GM23248 (cell line): ENCODE data around the gene LMO1. TPM values are rescaled to one million over a fixed set of nuclear protein-coding genes. Genes with fewer than 3 reads are reported as not detected.

ENCODE experiments used
- DNase-seq: peaks from one replicate; pipeline ENCODE4 v3.0.0-alpha.2; 2015
- H2AFZ ChIP-seq: fragments of 200-600 bp; sonication (generic); 2 replicates; pipeline ENCODE4 v1.6.1; 2016; ENCODE audit warnings: antibody characterized with exemption
- H3F3A ChIP-seq: fragments of 200-600 bp; sonication (generic); 2 replicates; pipeline ENCODE4 v1.6.1; 2016; ENCODE audit warnings: mild to moderate bottlenecking, antibody characterized with exemption, mixed run types; ENCODE audit not compliant: insufficient read depth
- H3K27ac ChIP-seq: fragments of 200-600 bp; sonication (generic); 2 replicates; pipeline ENCODE4 v1.5.1; 2016; ENCODE audit warnings: mild to moderate bottlenecking
- H3K27me3 ChIP-seq: fragments of 200-600 bp; sonication (generic); replicated peaks from 2 replicates; pipeline ENCODE4 v1.6.1; 2016; ENCODE audit warnings: mild to moderate bottlenecking; ENCODE audit not compliant: insufficient read depth
- H3K36me3 ChIP-seq: fragments of 200-600 bp; sonication (generic); 2 replicates; pipeline ENCODE4 v1.6.1; 2016; ENCODE audit warnings: low read depth, mild to moderate bottlenecking
- H3K4me1 ChIP-seq: fragments of 200-600 bp; sonication (generic); 2 replicates; pipeline ENCODE4 v1.6.1; 2016; ENCODE audit warnings: mild to moderate bottlenecking; ENCODE audit not compliant: insufficient read depth
- H3K4me2 ChIP-seq: fragments of 200-600 bp; sonication (generic); one replicate; pipeline ENCODE4 v1.6.1; 2016; ENCODE audit warnings: mild to moderate bottlenecking; ENCODE audit not compliant: unreplicated experiment
- H3K4me3 ChIP-seq: fragments of 200-600 bp; sonication (generic); 2 replicates; pipeline ENCODE4 v1.5.1; 2016; ENCODE audit warnings: mild to moderate bottlenecking
- H3K79me2 ChIP-seq: fragments of 200-600 bp; sonication (generic); 2 replicates; pipeline ENCODE4 v1.6.1; 2016; ENCODE audit warnings: mild to moderate bottlenecking; ENCODE audit not compliant: insufficient read depth
- H3K9ac ChIP-seq: fragments of 200-600 bp; sonication (generic); 2 replicates; pipeline ENCODE4 v1.6.1; 2016; ENCODE audit warnings: mild to moderate bottlenecking
- H3K9me2 ChIP-seq: fragments of 200-600 bp; sonication (generic); 2 replicates; pipeline ENCODE4 v1.6.1; 2016; ENCODE audit warnings: mixed run types, mild to moderate bottlenecking, moderate library complexity; ENCODE audit not compliant: insufficient read depth
- H3K9me3 ChIP-seq: fragments of 200-600 bp; sonication (generic); one replicate; pipeline ENCODE4 v1.6.1; 2017; ENCODE audit warnings: low read depth
- H4K20me1 ChIP-seq: fragments of 200-600 bp; sonication (generic); 2 replicates; pipeline ENCODE4 v1.6.0; 2016; ENCODE audit not compliant: insufficient read depth
- EZH2 ChIP-seq: fragments of 200-600 bp; sonication (generic); IDR thresholded peaks from 2 replicates; pipeline ENCODE4 v1.6.1; 2018; ENCODE audit warnings: antibody characterized with exemption, mild to moderate bottlenecking; ENCODE audit not compliant: insufficient read depth, poor library complexity, severe bottlenecking
- EZH2phosphoT487 ChIP-seq: fragments of 200-600 bp; sonication (generic); IDR thresholded peaks from 2 replicates; pipeline ENCODE4 v1.6.1; 2018; ENCODE audit warnings: antibody characterized with exemption, moderate library complexity, mild to moderate bottlenecking, low read depth; ENCODE audit not compliant: insufficient read depth
- WGBS, 2 experiments: methylation state at CpG; one replicate each; pipeline ENCODE4 v1.1.6; 2015 to 2017; ENCODE audit warnings: low lambda C conversion rate in 2 of 2, low coverage in 1 of 2; ENCODE audit errors: missing lambda C conversion rate in 2 of 2; 5-methylcytosine and 5-hydroxymethylcytosine counted together
- in situ Hi-C: fragments of 300-500 bp; cut with MboI; formaldehyde crosslinking; loops from 2 replicates; pipeline ENCODE4 v1.15.0; 2020
- polyA plus RNA-seq: library from polyadenylated mRNA; unstranded; fragments of >200 nt; fragmentation: Nextera tagmentation; extraction: Ambion mirVana; gene quantifications from 2 replicates; pipeline ENCODE4 v1.2.1, GENCODE V29; 2016
- total RNA-seq: library from RNA; depleted of rRNA; stranded (reverse); fragments of >200 nt; shearing (Covaris generic); gene quantifications from 2 replicates; pipeline ENCODE4 v1.2.3, GENCODE V29; 2014

Gene LMO1
- total and polyA plus RNA-seq, 2 experiments from 2014 or later, result not detected

- Histone ChIP-seq H3K4me3 (no peak overlapping the region), H3K79me2 (no peaks in the 10 kb centered on the region), H4K20me1 (no peaks in the 10 kb centered on the region), H3K4me1 (no peaks in the 10 kb centered on the region), H2AFZ (no peak overlapping the region), H3K4me2 (no peak overlapping the region), H3K27me3 (peaks cover 7% of the 10 kb centered on the region), H3K36me3 (no peaks in the 10 kb centered on the region), H3K27ac (no peak overlapping the region), H3K9me2 (no peaks in the 10 kb centered on the region), H3K9me3 (no peaks in the 10 kb centered on the region), H3K9ac (no peak overlapping the region), H3F3A (no peaks in the 10 kb centered on the region)
- TF ChIP-seq EZH2, result no peak
- TF ChIP-seq EZH2phosphoT487, result no peak
- WGBS, 2 experiments, result 47 to 51% methylated on average over 8 of the region's 8 CpGs
- DNase-seq, result no peak
- in situ Hi-C loops, result no loop called here
Measured at GRCh38 chr11:8294251-8294935, 30.7 kb upstream of the LMO1 start.

- WGBS, 2 experiments, result 52 to 53% methylated on average over 7 of the region's 7 CpGs
- in situ Hi-C loops, result no loop called here
- no peaks in the 10 kb centered on the region for H3K9me2 ChIP-seq
Measured at GRCh38 chr11:8293171-8293570, 29.5 kb upstream of the LMO1 start.

GRCh38 chr11:8292351-8292750 is 28.7 kb upstream of the LMO1 start:
- Histone ChIP-seq H3K9ac (no peak overlapping the region), H4K20me1 (no peaks in the 10 kb centered on the region), H3K36me3 (no peaks in the 10 kb centered on the region), H3K4me1 (no peaks in the 10 kb centered on the region), H3K79me2 (no peaks in the 10 kb centered on the region), H3K4me3 (no peak overlapping the region), H3K9me3 (no peaks in the 10 kb centered on the region), H2AFZ (no peak overlapping the region), H3K9me2 (no peaks in the 10 kb centered on the region), H3K4me2 (no peak overlapping the region), H3K27ac (no peak overlapping the region), H3K27me3 (peaks cover 7% of the 10 kb centered on the region), H3F3A (no peaks in the 10 kb centered on the region)
- no peak for DNase-seq
- 49 to 57% methylated on average over 9 to 10 of the region's 10 CpGs for WGBS, 2 experiments
- TF ChIP-seq EZH2, result no peak
- TF ChIP-seq EZH2phosphoT487, result no peak
- in situ Hi-C loops, result no loop called here

More at GRCh38 chr11:8293171-8293570, 29.5 kb upstream of the LMO1 start:
- no peaks in the 10 kb centered on the region for H3K79me2 ChIP-seq
- TF ChIP-seq EZH2phosphoT487 (no peak), EZH2 (no peak)
- H4K20me1 ChIP-seq, result no peaks in the 10 kb centered on the region
- no peaks in the 10 kb centered on the region for H3K36me3 ChIP-seq
- H3K4me1 ChIP-seq, result no peaks in the 10 kb centered on the region
- no peak overlapping the region for H2AFZ ChIP-seq
- no peaks in the 10 kb centered on the region for H3K9me3 ChIP-seq
- H3F3A ChIP-seq, result no peaks in the 10 kb centered on the region
- H3K9ac ChIP-seq, result no peak overlapping the region
- H3K27ac ChIP-seq, result no peak overlapping the region
- DNase-seq, result no peak
- H3K4me2 ChIP-seq, result no peak overlapping the region
- peaks cover 7% of the 10 kb centered on the region for H3K27me3 ChIP-seq
- no peak overlapping the region for H3K4me3 ChIP-seq

- Histone ChIP-seq H3K4me2 (no peak overlapping the region), H3K79me2 (no peaks in the 10 kb centered on the region), H4K20me1 (no peaks in the 10 kb centered on the region), H3K27ac (no peak overlapping the region), H3F3A (no peaks in the 10 kb centered on the region), H3K27me3 (peaks cover 7% of the 10 kb centered on the region), H3K4me1 (no peaks in the 10 kb centered on the region), H3K9me2 (no peaks in the 10 kb centered on the region), H2AFZ (no peak overlapping the region), H3K36me3 (no peaks in the 10 kb centered on the region), H3K9me3 (no peaks in the 10 kb centered on the region), H3K4me3 (no peak overlapping the region), H3K9ac (no peak overlapping the region)
- TF ChIP-seq EZH2 (no peak), EZH2phosphoT487 (no peak)
- 27 to 28% methylated on average over 11 of the region's 11 CpGs for WGBS, 2 experiments
- no peak for DNase-seq
- in situ Hi-C loops, result no loop called here
Measured at GRCh38 chr11:8291421-8292350, 28.0 kb upstream of the LMO1 start.
